Activated CD8-positive, alpha-beta memory T cell treated with anti-CD3 and anti-CD28 coated beads, Interleukin-2, amount 10 ng/mL, durations not matched to agents 7 days and 5 days (primary cell): ENCODE measurements around the gene ADAMTSL4. TPM values are rescaled to one million over a fixed set of nuclear protein-coding genes. Genes with fewer than 3 reads are reported as not detected.

Experiments
- ATAC-seq: fragments of 150-1000 bp; cut with Tn5 transposase; one replicate; pipeline ENCODE4 v1.10.0; 2021; ENCODE audit warnings: moderate library complexity
- CTCF ChIA-PET: fragments of 350-600 bp; sonication (Branson Sonifier 250); formaldehyde crosslinking; loops from one replicate; lab custom pipeline; 2021; ENCODE audit warnings: antibody characterized with exemption; lab: Charles Lee
- DNase-seq: peaks from one replicate; pipeline ENCODE4 v3.0.0-alpha.2; 2020
- H3K27ac Mint-ChIP-seq: one replicate; pipeline ENCODE4 v1.8.0; 2021; ENCODE audit warnings: mild to moderate bottlenecking, mixed read lengths
- H3K27me3 Mint-ChIP-seq: one replicate; pipeline ENCODE4 v1.8.0; 2021; ENCODE audit warnings: mixed read lengths
- H3K36me3 Mint-ChIP-seq: one replicate; pipeline ENCODE4 v1.8.0; 2021; ENCODE audit warnings: mild to moderate bottlenecking, mixed read lengths
- H3K4me1 Mint-ChIP-seq: one replicate; pipeline ENCODE4 v1.8.0; 2021; ENCODE audit warnings: mixed read lengths
- H3K4me3 Mint-ChIP-seq: one replicate; pipeline ENCODE4 v1.8.0; 2021; ENCODE audit warnings: mild to moderate bottlenecking, moderate library complexity, mixed read lengths
- H3K9me3 Mint-ChIP-seq: one replicate; pipeline ENCODE4 v1.8.0; 2022; ENCODE audit warnings: low read depth, mixed read lengths
- total RNA-seq, 2 experiments: library from RNA; stranded (reverse); gene quantifications; one replicate each; pipeline ENCODE4 v1.2.3, GENCODE V29; 2021

The ADAMTSL4 gene
- total RNA-seq, 2 experiments from 2014 or later: 0.18 to 0.35 TPM

GRCh38 chr1:150552128-150552910, 3.1 kb downstream of the ADAMTSL4 start:
- no peak overlapping the region for H3K4me3 Mint-ChIP-seq
- peak overlapping the region; percentile 32 for H3K27ac Mint-ChIP-seq
- no peaks in the 10 kb centered on the region for H3K9me3 Mint-ChIP-seq
- no peaks in the 10 kb centered on the region for H3K36me3 Mint-ChIP-seq
- ATAC-seq: no peak
- peaks cover 24% of the 10 kb centered on the region for H3K4me1 Mint-ChIP-seq
- H3K27me3 Mint-ChIP-seq: peaks cover 23% of the 10 kb centered on the region
- CTCF ChIA-PET: interaction anchor here (1.5 to 1.8 kb wide), 2 partner anchors 9 to 36 kb away, joined by 6 to 17 read pairs; partner anchors contain the start of gene FALEC
- DNase-seq: peak; percentile 41

- Mint-ChIP-seq H3K9me3 (no peaks in the 10 kb centered on the region), H3K4me3 (no peak overlapping the region), H3K36me3 (no peaks in the 10 kb centered on the region), H3K4me1 (peaks cover 24% of the 10 kb centered on the region), H3K27ac (peak overlapping the region; percentile 32), H3K27me3 (peaks cover 23% of the 10 kb centered on the region)
- CTCF ChIA-PET: interaction anchor here (1.0 kb wide), 1 partner anchor 63 kb away, joined by 3 read pairs; no protein-coding TSS in a partner anchor
- ATAC-seq: no peak
- DNase-seq: no peak
Measured at GRCh38 chr1:150552911-150553289, 3.7 kb downstream of the ADAMTSL4 start.

DNA sequence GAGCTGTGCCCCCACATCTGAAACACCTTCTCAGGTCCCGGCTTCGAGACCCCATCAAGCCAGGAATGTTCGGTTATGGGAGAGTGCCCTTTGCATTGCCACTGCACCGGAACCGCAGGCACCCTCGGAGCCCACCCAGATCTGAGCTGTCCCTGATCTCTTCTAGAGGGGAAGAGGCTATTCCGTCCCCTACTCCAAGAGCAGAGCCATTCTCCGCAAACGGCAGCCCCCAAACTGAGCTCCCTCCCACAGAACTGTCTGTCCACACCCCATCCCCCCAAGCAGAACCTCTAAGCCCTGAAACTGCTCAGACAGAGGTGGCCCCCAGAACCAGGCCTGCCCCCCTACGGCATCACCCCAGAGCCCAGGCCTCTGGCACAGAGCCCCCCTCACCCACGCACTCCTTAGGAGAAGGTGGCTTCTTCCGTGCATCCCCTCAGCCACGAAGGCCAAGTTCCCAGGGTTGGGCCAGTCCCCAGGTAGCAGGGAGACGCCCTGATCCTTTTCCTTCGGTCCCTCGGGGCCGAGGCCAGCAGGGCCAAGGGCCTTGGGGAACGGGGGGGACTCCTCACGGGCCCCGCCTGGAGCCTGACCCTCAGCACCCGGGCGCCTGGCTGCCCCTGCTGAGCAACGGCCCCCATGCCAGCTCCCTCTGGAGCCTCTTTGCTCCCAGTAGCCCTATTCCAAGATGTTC, 4.3 kb downstream of the ADAMTSL4 start:
- no peak for ATAC-seq
- CTCF ChIA-PET: interaction anchor here (1.0 kb wide), 1 partner anchor 62 kb away, joined by 3 read pairs; no protein-coding TSS in a partner anchor
- H3K27me3 Mint-ChIP-seq: peaks cover 21% of the 10 kb centered on the region
- H3K4me3 Mint-ChIP-seq: no peak overlapping the region
- H3K4me1 Mint-ChIP-seq: peaks cover 22% of the 10 kb centered on the region
- H3K27ac Mint-ChIP-seq: no peak overlapping the region
- H3K9me3 Mint-ChIP-seq: no peaks in the 10 kb centered on the region
- peak; percentile 39 for DNase-seq
- no peaks in the 10 kb centered on the region for H3K36me3 Mint-ChIP-seq

DNA sequence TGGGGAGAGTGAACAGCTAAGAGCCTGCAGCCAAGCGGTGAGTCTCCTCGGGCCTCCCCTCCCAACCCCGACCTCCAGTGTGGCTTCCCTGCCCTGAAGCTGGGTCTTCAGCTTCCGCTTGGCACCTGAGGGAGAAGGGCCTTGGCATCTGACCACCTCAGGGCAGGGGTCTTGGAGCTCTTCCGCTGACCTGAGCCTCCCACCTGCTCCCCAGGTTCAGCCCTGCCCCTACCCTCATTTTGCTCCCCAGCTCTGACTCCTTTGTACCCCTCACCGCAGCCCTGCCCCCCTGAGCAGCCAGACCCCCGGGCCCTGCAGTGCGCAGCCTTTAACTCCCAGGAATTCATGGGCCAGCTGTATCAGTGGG, 4.9 kb downstream of the ADAMTSL4 start:
- H3K36me3 Mint-ChIP-seq: no peaks in the 10 kb centered on the region
- CTCF ChIA-PET: interaction anchor here (1.0 kb wide), 1 partner anchor 62 kb away, joined by 3 read pairs; no protein-coding TSS in a partner anchor
- DNase-seq: no peak

GRCh38 chr1:150555198-150555970, 6.2 kb downstream of the ADAMTSL4 start:
- H3K4me3 Mint-ChIP-seq: no peak overlapping the region
- peaks cover 13% of the 10 kb centered on the region for H3K27me3 Mint-ChIP-seq
- H3K36me3 Mint-ChIP-seq: no peaks in the 10 kb centered on the region
- H3K27ac Mint-ChIP-seq: no peak overlapping the region
- H3K4me1 Mint-ChIP-seq: peaks cover 24% of the 10 kb centered on the region
- DNase-seq: no peak
- no peak for ATAC-seq
- CTCF ChIA-PET: interaction anchor here (11.1 kb wide), 1 partner anchor 59 kb away, joined by 297 read pairs; no protein-coding TSS in a partner anchor
- no peaks in the 10 kb centered on the region for H3K9me3 Mint-ChIP-seq

More for the DNA sequence above, 4.9 kb downstream of the ADAMTSL4 start:
- Mint-ChIP-seq H3K9me3 (no peaks in the 10 kb centered on the region), H3K4me3 (no peak overlapping the region), H3K27me3 (peaks cover 20% of the 10 kb centered on the region), H3K4me1 (peaks cover 21% of the 10 kb centered on the region), H3K27ac (no peak overlapping the region)
- no peak for ATAC-seq

GRCh38 chr1:150555971-150556865, 7.0 kb downstream of the ADAMTSL4 start:
- H3K27ac Mint-ChIP-seq: no peak overlapping the region
- CTCF ChIA-PET: interaction anchor here (1.4 to 11.1 kb wide), 2 partner anchors 23 to 58 kb away, joined by 4 to 297 read pairs; no protein-coding TSS in a partner anchor
- H3K36me3 Mint-ChIP-seq: no peaks in the 10 kb centered on the region
- H3K4me1 Mint-ChIP-seq: peaks cover 26% of the 10 kb centered on the region
- ATAC-seq: no peak
- no peaks in the 10 kb centered on the region for H3K9me3 Mint-ChIP-seq
- no peak overlapping the region for H3K4me3 Mint-ChIP-seq
- DNase-seq: no peak
- peaks cover 4% of the 10 kb centered on the region for H3K27me3 Mint-ChIP-seq

GRCh38 chr1:150557065-150557600, 7.9 kb downstream of the ADAMTSL4 start:
- H3K27me3 Mint-ChIP-seq: no peaks in the 10 kb centered on the region
- H3K9me3 Mint-ChIP-seq: no peaks in the 10 kb centered on the region

DNA sequence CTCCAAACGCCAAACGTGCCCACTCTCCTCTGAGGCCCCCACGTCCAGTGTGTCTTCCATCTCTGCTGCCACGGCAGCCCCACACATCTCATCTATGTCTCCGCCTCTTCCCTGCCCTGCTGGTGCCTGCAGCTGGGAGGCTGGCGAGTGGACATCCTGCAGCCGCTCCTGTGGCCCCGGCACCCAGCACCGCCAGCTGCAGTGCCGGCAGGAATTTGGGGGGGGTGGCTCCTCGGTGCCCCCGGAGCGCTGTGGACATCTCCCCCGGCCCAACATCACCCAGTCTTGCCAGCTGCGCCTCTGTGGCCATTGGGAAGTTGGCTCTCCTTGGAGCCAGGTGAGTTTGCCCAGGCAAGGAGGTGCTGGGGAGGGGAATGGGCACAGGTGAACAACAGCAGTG, 8.6 kb downstream of the ADAMTSL4 start:
- Mint-ChIP-seq H3K4me3 (no peak overlapping the region), H3K9me3 (no peaks in the 10 kb centered on the region), H3K4me1 (peaks cover 20% of the 10 kb centered on the region), H3K36me3 (no peaks in the 10 kb centered on the region), H3K27ac (no peak overlapping the region), H3K27me3 (no peaks in the 10 kb centered on the region)
- DNase-seq: no peak
- ATAC-seq: no peak
- CTCF ChIA-PET: interaction anchor here (1.3 to 12.0 kb wide), 7 partner anchors 10 to 303 kb away, joined by 4 to 297 read pairs (median 30); partner anchors contain the start of genes ADAMTSL4, ENSA and MCL1

More at GRCh38 chr1:150557065-150557600, 7.9 kb downstream of the ADAMTSL4 start:
- no peaks in the 10 kb centered on the region for H3K36me3 Mint-ChIP-seq
- DNase-seq (no peak), ATAC-seq (no peak)
- H3K4me1 Mint-ChIP-seq: peaks cover 22% of the 10 kb centered on the region
- H3K4me3 Mint-ChIP-seq: no peak overlapping the region
- H3K27ac Mint-ChIP-seq: no peak overlapping the region
- CTCF ChIA-PET: interaction anchor here (1.3 to 12.0 kb wide), 6 partner anchors 17 to 302 kb away, joined by 4 to 297 read pairs (median 34); partner anchors contain the start of genes ENSA and MCL1

GRCh38 chr1:150558303-150558704, 9.1 kb downstream of the ADAMTSL4 start:
- H3K9me3 Mint-ChIP-seq: no peaks in the 10 kb centered on the region
- no peak overlapping the region for H3K27ac Mint-ChIP-seq
- no peaks in the 10 kb centered on the region for H3K36me3 Mint-ChIP-seq
- H3K4me1 Mint-ChIP-seq: peaks cover 25% of the 10 kb centered on the region
- no peak for ATAC-seq
- no peaks in the 10 kb centered on the region for H3K27me3 Mint-ChIP-seq
- no peak overlapping the region for H3K4me3 Mint-ChIP-seq
- no peak for DNase-seq
- CTCF ChIA-PET: interaction anchor here (1.1 to 12.0 kb wide), 7 partner anchors 11 to 303 kb away, joined by 3 to 297 read pairs (median 30); partner anchors contain the start of genes ADAMTSL4, ENSA, MCL1 and TARS2

- no peak for ATAC-seq
- Mint-ChIP-seq H3K36me3 (peaks cover under 1% of the 10 kb centered on the region), H3K27ac (no peak overlapping the region), H3K9me3 (no peaks in the 10 kb centered on the region), H3K27me3 (no peaks in the 10 kb centered on the region), H3K4me1 (peaks cover 32% of the 10 kb centered on the region), H3K4me3 (no peak overlapping the region)
- CTCF ChIA-PET: interaction anchor here (0.6 to 12.0 kb wide), 25 partner anchors 8 to 437 kb away, joined by 3 to 297 read pairs (median 4); partner anchors contain the start of genes ADAMTSL4, CA14, CERS2 and CTSS
- peak; percentile 40 for DNase-seq
Measured at GRCh38 chr1:150558761-150559655, 9.8 kb downstream of the ADAMTSL4 start.

DNA sequence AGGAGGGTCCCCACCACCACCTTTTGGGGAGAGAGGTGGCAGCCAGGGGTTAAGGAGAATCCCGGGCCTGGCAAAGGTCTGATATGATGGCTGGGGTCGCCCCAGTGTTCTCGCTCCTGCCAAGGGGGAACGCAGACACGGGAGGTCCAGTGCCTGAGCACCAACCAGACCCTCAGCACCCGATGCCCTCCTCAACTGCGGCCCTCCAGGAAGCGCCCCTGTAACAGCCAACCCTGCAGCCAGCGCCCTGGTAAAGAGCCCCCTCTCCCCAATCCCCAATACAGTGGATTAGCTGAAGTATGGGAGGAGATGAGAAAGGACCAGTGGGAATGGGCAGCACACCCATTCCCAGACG, 10.4 kb downstream of the ADAMTSL4 start:
- no peaks in the 10 kb centered on the region for H3K27me3 Mint-ChIP-seq
- H3K27ac Mint-ChIP-seq: no peak overlapping the region
- DNase-seq (peak; percentile 40), ATAC-seq (no peak)
- no peak overlapping the region for H3K4me3 Mint-ChIP-seq
- no peaks in the 10 kb centered on the region for H3K9me3 Mint-ChIP-seq
- peaks cover 38% of the 10 kb centered on the region for H3K4me1 Mint-ChIP-seq
- H3K36me3 Mint-ChIP-seq: peaks cover 2% of the 10 kb centered on the region
- CTCF ChIA-PET: interaction anchor here (0.6 to 12.0 kb wide), 27 partner anchors 9 to 436 kb away, joined by 3 to 297 read pairs (median 4); partner anchors contain the start of genes ADAMTSL4, CA14, CERS2 and CTSS
